GM12878 (cell line): ENCODE results near the gene PLCG1. TPM values are rescaled to one million over a fixed set of nuclear protein-coding genes. Genes with fewer than 3 reads are reported as not detected.

ENCODE experiments used
- ATAC-seq: fragments of 200-7000 bp; cut with Tn5 transposase; 3 replicates; pipeline ENCODE4 v1.9.1; 2020; ENCODE audit warnings: mild to moderate bottlenecking, moderate library complexity
- BruUV-seq: library from RNA; stranded (reverse); fragments of 400-500 nt; replicated peaks from 2 replicates; lab custom pipeline; 2021; lab: Mats Ljungman, UMichigan
- CTCF ChIA-PET: fragments of 300-600 bp; sonication (Branson Sonifier 250); formaldehyde crosslinking; extraction: SDS; loops from one replicate; lab custom pipeline; 2021; ENCODE audit warnings: inconsistent platforms; lab: Yijun Ruan, JAX
- POLR2A ChIA-PET: fragments of 350-600 bp; formaldehyde crosslinking; extraction: SDS; loops from one replicate; lab custom pipeline; 2021; ENCODE audit warnings: inconsistent platforms; lab: Charles Lee
- RAD21 ChIA-PET: fragments of 300-600 bp; sonication (Branson Sonifier 250); formaldehyde crosslinking; loops from one replicate; lab custom pipeline; 2023; ENCODE audit warnings: antibody characterized with exemption; ENCODE audit not compliant: unreplicated experiment; lab: Charles Lee
- SMC1A ChIA-PET: fragments of 300-600 bp; sonication (Branson Sonifier 250); formaldehyde crosslinking; loops from one replicate; lab custom pipeline; 2023; ENCODE audit not compliant: unreplicated experiment, uncharacterized antibody; lab: Charles Lee
- DNase-seq: peaks from one replicate; pipeline ENCODE4 v3.0.0-alpha.2; 2011; ENCODE audit warnings: low read depth, low spot score
- FAIRE-seq: peaks from 3 replicates; lab custom pipeline; 2011; peaks lifted over from hg19 to GRCh38; lab: Jason Lieb, UNC
- H2AFZ ChIP-seq: 2 replicates; pipeline ENCODE4 v1.6.0; 2011; ENCODE audit warnings: low read depth, low read length, control low read depth; ENCODE audit not compliant: control insufficient read depth
- H3K27ac ChIP-seq: 2 replicates; pipeline ENCODE4 v1.5.1; 2011; ENCODE audit warnings: control low read depth; ENCODE audit not compliant: control insufficient read depth, insufficient read depth
- H3K27me3 ChIP-seq, 2 experiments: replicated peaks in 1 of 2; 2 replicates each; pipeline versions ENCODE4 v1.6.0 to v1.6.1; 2011; ENCODE audit warnings: low read length in 1 of 2; ENCODE audit not compliant: control insufficient read depth in 2 of 2, insufficient read depth in 2 of 2
- H3K36me3 ChIP-seq, 2 experiments: 2 replicates each; pipeline ENCODE4 v1.5.1; 2011; ENCODE audit warnings: low read length in 1 of 2; ENCODE audit not compliant: control insufficient read depth in 2 of 2, insufficient read depth in 2 of 2
- H3K4me1 ChIP-seq: 2 replicates; pipeline ENCODE4 v1.6.1; 2011; ENCODE audit warnings: mild to moderate bottlenecking, low read length, moderate library complexity, mixed read lengths; ENCODE audit not compliant: control insufficient read depth, insufficient read depth
- H3K4me2 ChIP-seq: 2 replicates; pipeline ENCODE4 v1.6.0; 2011; ENCODE audit warnings: control low read depth; ENCODE audit not compliant: control insufficient read depth, insufficient read depth
- H3K4me3 ChIP-seq: fragments of 200-600 bp; sonication (generic); 2 replicates; pipeline ENCODE4 v1.5.1; 2016
- H3K79me2 ChIP-seq: 2 replicates; pipeline ENCODE4 v1.6.0; 2011; ENCODE audit warnings: low read length; ENCODE audit not compliant: control insufficient read depth, insufficient read depth
- H3K9ac ChIP-seq: 2 replicates; pipeline ENCODE4 v1.8.0; 2011; ENCODE audit warnings: low read length, control low read depth, mixed read lengths; ENCODE audit not compliant: control insufficient read depth, insufficient read depth
- H3K9me3 ChIP-seq: replicated peaks from 3 replicates; pipeline ENCODE4 v1.5.1; 2011; ENCODE audit warnings: mild to moderate bottlenecking, low read length; ENCODE audit not compliant: control insufficient read depth, insufficient read depth
- H4K20me1 ChIP-seq: 2 replicates; pipeline ENCODE4 v1.6.0; 2011; ENCODE audit not compliant: control insufficient read depth, insufficient read depth
- ATF7 ChIP-seq: fragments of 450-650 bp; IDR thresholded peaks from 2 replicates; pipeline ENCODE4 v1.6.1; 2016; ENCODE audit warnings: low read depth, mild to moderate bottlenecking
- BCL11A ChIP-seq: IDR thresholded peaks from 2 replicates; pipeline ENCODE4 v1.6.1; 2011; ENCODE audit warnings: low read depth, low read length
- CBX5 ChIP-seq: sonication (generic); IDR thresholded peaks from 2 replicates; pipeline ENCODE4 v1.6.1; 2016; ENCODE audit warnings: low read depth, moderate library complexity, mild to moderate bottlenecking, inconsistent platforms
- EED ChIP-seq: sonication (generic); IDR thresholded peaks from 2 replicates; pipeline ENCODE4 v1.6.1; 2016; ENCODE audit warnings: antibody characterized with exemption, low read depth
- HDGF ChIP-seq: fragments of 450-650 bp; IDR thresholded peaks from 2 replicates; pipeline ENCODE4 v1.6.1; 2016; ENCODE audit warnings: antibody characterized with exemption
- HSF1 ChIP-seq: fragments of 150-350 bp; IDR thresholded peaks from 2 replicates; pipeline ENCODE4 v1.6.1; 2014; ENCODE audit warnings: mild to moderate bottlenecking, low read depth, low read length
- MEF2B ChIP-seq: fragments of 450-650 bp; IDR thresholded peaks from 2 replicates; pipeline ENCODE4 v1.6.1; 2018; ENCODE audit warnings: mild to moderate bottlenecking, moderate library complexity; ENCODE audit not compliant: partially characterized antibody, poor library complexity, severe bottlenecking
- MXI1 ChIP-seq: fragments of 150-350 bp; IDR thresholded peaks from 2 replicates; pipeline ENCODE4 v1.6.1; 2011; ENCODE audit warnings: low read depth, mild to moderate bottlenecking, inconsistent platforms, low read length, improper control_type of control experiment
- NR2C2 ChIP-seq: IDR thresholded peaks from 2 replicates; pipeline ENCODE4 v1.6.1; 2011; ENCODE audit warnings: borderline replicate concordance, low read depth; ENCODE audit not compliant: control insufficient read depth, insufficient read length
- PAX5 ChIP-seq: IDR thresholded peaks from 2 replicates; pipeline ENCODE4 v1.6.1; 2011; ENCODE audit warnings: low read depth, low read length, borderline replicate concordance
- STAT1 ChIP-seq: fragments of 450-650 bp; conservative IDR thresholded peaks from 2 replicates; pipeline ENCODE4 v1.6.1; 2014; ENCODE audit warnings: antibody characterized with exemption, mild to moderate bottlenecking
- ZNF384 ChIP-seq: IDR thresholded peaks from 2 replicates; pipeline ENCODE4 v1.6.1; 2012; ENCODE audit warnings: low read depth, mild to moderate bottlenecking, low read length, improper control_type of control experiment, borderline replicate concordance
- WGBS: methylation state at CpG from one replicate; pipeline ENCODE4 v1.1.6; 2016; ENCODE audit warnings: low lambda C conversion rate; ENCODE audit not compliant: insufficient replicate concordance, insufficient coverage; ENCODE audit errors: missing lambda C conversion rate; 5-methylcytosine and 5-hydroxymethylcytosine counted together
- in situ Hi-C: fragments of 300-500 bp; cut with MboI; formaldehyde crosslinking; loops from 9 replicates; pipeline ENCODE4 v1.14.3; 2018; ENCODE audit warnings: mixed read lengths
- intact Hi-C: fragments of 100-400 bp; cut with micrococcal nuclease; formaldehyde crosslinking; loops from one replicate; pipeline ENCODE4 v1.14.2; 2022; ENCODE audit not compliant: unreplicated experiment
- polyA plus RNA-seq, 11 experiments: library from polyadenylated mRNA; depleted of rRNA in 4 of 11; unstranded in 6 of 11; stranded (reverse) in 5 of 11; fragments of >200 nt; fragmentation: Nextera tagmentation in 4 of 11; fragmentation: Illumina TruSeq in 1 of 11; extraction: Ambion mirVana in 4 of 11; extraction: Trizol in 1 of 11; gene quantifications; 1 replicate in 1 of 11; 2 replicates in 10 of 11; pipeline versions ENCODE4 v1.2.1 to v1.2.3, GENCODE V29; 2011 to 2016; ENCODE audit warnings: inconsistent platforms in 2 of 11, missing spikeins in 2 of 11, low read depth in 1 of 11
- total RNA-seq, 4 experiments: library from RNA; depleted of rRNA in 3 of 4; stranded (reverse); fragments of >200 nt in 3 of 4; fragmentation: Illumina TruSeq in 1 of 4; extraction: Trizol in 1 of 4; gene quantifications; 2 replicates each; pipeline versions ENCODE4 v1.2.1 to v1.2.3, GENCODE V29; 2013 to 2021

Gene PLCG1
- total and polyA plus RNA-seq, 10 of the 15 experiments (the other 5 are each of a cell fraction or from before 2014, with no cell fraction given) = 2.6 to 114 (median 45.3) TPM

- no peak overlapping the region for H3K9ac ChIP-seq
- TF ChIP-seq CBX5 = no peak
- TF ChIP-seq PAX5 = no peak
- no peak for TF ChIP-seq BCL11A
- TF ChIP-seq STAT1 = no peak
- no peak for TF ChIP-seq HSF1
- TF ChIP-seq EED = no peak
- TF ChIP-seq HDGF = no peak
- TF ChIP-seq ZNF384 = no peak
- no peak for TF ChIP-seq MEF2B
- no peak for TF ChIP-seq MXI1
- no peak for TF ChIP-seq NR2C2
- TF ChIP-seq ATF7 = no peak
- TF ChIP-seq, all 136 proteins: peak for 0
- DNase-seq (no peak), ATAC-seq (no peak), FAIRE-seq (no peak)
- CTCF ChIA-PET = interaction anchor here (0.6 to 2.2 kb wide), 4 partner anchors 12 to 244 kb away, joined by 3 to 15 read pairs (median 6); partner anchors contain the start of gene LPIN3
- no peaks in the 10 kb centered on the region for H3K9me3 ChIP-seq
- 98% methylated on average over 2 of the region's 2 CpGs for WGBS
- no peaks in the 10 kb centered on the region for H3K79me2 ChIP-seq
- no TSS peak for BruUV-seq
- H3K27me3 ChIP-seq = no peaks in the 10 kb centered on the region
- in situ Hi-C loops (no loop called here), intact Hi-C loops (no loop called here)
- POLR2A ChIA-PET = no interaction called here
- no peaks in the 10 kb centered on the region for H4K20me1 ChIP-seq
- H3K4me2 ChIP-seq = no peak overlapping the region
- H3K4me1 ChIP-seq = no peaks in the 10 kb centered on the region
- H2AFZ ChIP-seq = no peak overlapping the region
- RAD21 ChIA-PET = interaction anchor here (0.8 to 1.2 kb wide), 2 partner anchors 10 to 52 kb away, joined by 3 read pairs; no protein-coding TSS in a partner anchor
- H3K36me3 ChIP-seq = no peaks in the 10 kb centered on the region
- no peak overlapping the region for H3K27ac ChIP-seq
- no peak overlapping the region for H3K4me3 ChIP-seq
- SMC1A ChIA-PET = interaction anchor here (0.8 to 1.1 kb wide), 3 partner anchors 12 to 98 kb away, joined by 3 read pairs; no protein-coding TSS in a partner anchor
These were observed 82.5 kb downstream of the PLCG1 start for GRCh38 chr20:41219824-41220223.
